H1 (cell line): Measurements from ENCODE around the gene HGD. TPM values are rescaled to one million over a fixed set of nuclear protein-coding genes. Genes with fewer than 3 reads are reported as not detected.

ENCODE experiments used
- CTCF ChIA-PET: fragments of 300-600 bp; sonication (Branson Sonifier 250); formaldehyde crosslinking; loops from one replicate; lab custom pipeline; 2021; ENCODE audit not compliant: partially characterized antibody; lab: Charles Lee
- POLR2A ChIA-PET: fragments of 300-600 bp; sonication (Branson Sonifier 250); formaldehyde crosslinking; loops from one replicate; lab custom pipeline; 2021; ENCODE audit warnings: inconsistent platforms; ENCODE audit not compliant: partially characterized antibody; lab: Charles Lee
- DNase-seq, 2 experiments: peaks; one replicate each; pipeline versions ENCODE4 v3.0.0 to v3.0.0-alpha.2; 2010 to 2022; ENCODE audit warnings: low spot score in 2 of 2, low read depth in 1 of 2, mixed read lengths in 1 of 2
- FAIRE-seq: peaks from 2 replicates; lab custom pipeline; 2011; peaks lifted over from hg19 to GRCh38; lab: Jason Lieb, UNC
- H2AFZ ChIP-seq: 2 replicates; pipeline ENCODE4 v1.8.1; 2012; ENCODE audit warnings: low read length, inconsistent platforms
- H2AK5ac ChIP-seq: 2 replicates; pipeline ENCODE4 v1.6.1; 2013; ENCODE audit warnings: low read depth, low read length
- H2BK120ac ChIP-seq: replicated peaks from 2 replicates; pipeline ENCODE3; 2013; ENCODE audit warnings: low read depth, low read length, inconsistent platforms
- H2BK12ac ChIP-seq: 2 replicates; pipeline ENCODE4 v1.6.1; 2013; ENCODE audit warnings: low read depth, low read length
- H2BK15ac ChIP-seq: 2 replicates; pipeline ENCODE4 v1.6.1; 2013; ENCODE audit warnings: low read length
- H2BK20ac ChIP-seq: 2 replicates; pipeline ENCODE4 v1.6.1; 2013; ENCODE audit warnings: low read length
- H2BK5ac ChIP-seq: 2 replicates; pipeline ENCODE4 v1.6.1; 2013; ENCODE audit warnings: low read depth, low read length
- H3K14ac ChIP-seq: 2 replicates; pipeline ENCODE4 v1.6.1; 2013; ENCODE audit warnings: inconsistent platforms; ENCODE audit not compliant: insufficient read length
- H3K18ac ChIP-seq: 2 replicates; pipeline ENCODE4 v1.6.1; 2013; ENCODE audit warnings: low read length; ENCODE audit errors: extremely low read depth
- H3K23ac ChIP-seq: 2 replicates; pipeline ENCODE4 v1.6.1; 2013; ENCODE audit warnings: inconsistent platforms; ENCODE audit not compliant: insufficient read length
- H3K23me2 ChIP-seq: 2 replicates; pipeline ENCODE4 v1.6.1; 2013; ENCODE audit warnings: low read depth, low read length
- H3K27ac ChIP-seq: 2 replicates; pipeline ENCODE4 v1.6.1; 2011; ENCODE audit warnings: low read depth, low read length, inconsistent platforms
- H3K27me3 ChIP-seq, 4 experiments: replicated peaks in 1 of 4; 1 replicate in 1 of 4; 2 replicates in 3 of 4; pipeline versions ENCODE4 v1.6.1 to v1.8.1; 2011 to 2013; ENCODE audit warnings: low read length in 3 of 4, mild to moderate bottlenecking in 3 of 4, inconsistent platforms in 2 of 4, mixed read lengths in 2 of 4, moderate library complexity in 1 of 4; ENCODE audit not compliant: control insufficient read depth in 3 of 4, insufficient read depth in 3 of 4; ENCODE audit errors: extremely low read depth in 1 of 4
- H3K36me3 ChIP-seq, 4 experiments: 2 replicates each; pipeline versions ENCODE4 v1.6.1 to v1.8.1; 2011 to 2013; ENCODE audit warnings: mild to moderate bottlenecking in 4 of 4, low read length in 3 of 4, moderate library complexity in 2 of 4, control low read depth in 1 of 4, inconsistent platforms in 1 of 4; ENCODE audit not compliant: insufficient read depth in 4 of 4, control insufficient read depth in 2 of 4
- H3K4ac ChIP-seq: replicated peaks from 2 replicates; pipeline ENCODE3; 2013; ENCODE audit warnings: low read length, low read depth, mixed read lengths, inconsistent platforms; ENCODE audit not compliant: insufficient read length
- H3K4me1 ChIP-seq, 4 experiments: replicated peaks in 1 of 4; 1 replicate in 1 of 4; 2 replicates in 3 of 4; pipeline versions ENCODE4 v1.6.1 to v1.8.1; 2011 to 2013; ENCODE audit warnings: low read length in 3 of 4, inconsistent platforms in 2 of 4, mixed read lengths in 1 of 4; ENCODE audit not compliant: insufficient read depth in 4 of 4, control insufficient read depth in 3 of 4
- H3K4me2 ChIP-seq, 2 experiments: 2 replicates each; pipeline versions ENCODE4 v1.6.1 to v1.8.1; 2011 to 2013; ENCODE audit warnings: low read depth in 2 of 2, low read length in 2 of 2, control low read depth in 1 of 2, inconsistent platforms in 1 of 2, mild to moderate bottlenecking in 1 of 2; ENCODE audit not compliant: insufficient read depth in 1 of 2
- H3K4me3 ChIP-seq, 4 experiments: fragments of 200-600, 300-600 bp in 1 of 4; sonication (generic), shearing (Covaris generic), sonication (Bioruptor Twin) in 1 of 4; 2 replicates each; pipeline versions ENCODE4 v1.5.1 to v1.8.1; 2011 to 2016; ENCODE audit warnings: low read length in 4 of 4, low read depth in 3 of 4, control low read depth in 2 of 4, inconsistent platforms in 2 of 4, mild to moderate bottlenecking in 2 of 4, mixed read lengths in 1 of 4, moderate library complexity in 1 of 4; ENCODE audit not compliant: insufficient read depth in 2 of 4; ENCODE audit errors: extremely low read depth in 1 of 4
- H3K56ac ChIP-seq: replicated peaks from 2 replicates; pipeline ENCODE3; 2013; ENCODE audit warnings: low read depth, mild to moderate bottlenecking, mixed read lengths, low read length, inconsistent platforms; ENCODE audit not compliant: insufficient read length
- H3K79me1 ChIP-seq: 2 replicates; pipeline ENCODE4 v1.6.1; 2013; ENCODE audit warnings: low read depth, low read length, control low read depth
- H3K79me2 ChIP-seq, 2 experiments: 2 replicates each; pipeline versions ENCODE4 v1.6.1 to v1.8.1; 2012 to 2013; ENCODE audit warnings: low read length in 2 of 2, mild to moderate bottlenecking in 2 of 2, inconsistent platforms in 1 of 2; ENCODE audit not compliant: insufficient read depth in 2 of 2, control insufficient read depth in 1 of 2
- H3K9ac ChIP-seq, 4 experiments: replicated peaks in 1 of 4; 1 replicate in 1 of 4; 2 replicates in 3 of 4; pipeline versions ENCODE4 v1.6.1 to v1.8.1; 2011 to 2013; ENCODE audit warnings: low read depth in 3 of 4, low read length in 3 of 4, control low read depth in 2 of 4, mild to moderate bottlenecking in 2 of 4, moderate library complexity in 2 of 4, inconsistent platforms in 1 of 4; ENCODE audit errors: extremely low read depth in 1 of 4
- H3K9me3 ChIP-seq, 2 experiments: 2 replicates each; pipeline versions ENCODE4 v1.6.1 to v1.8.1; 2012 to 2013; ENCODE audit warnings: mild to moderate bottlenecking in 2 of 2, moderate library complexity in 2 of 2, control low read depth in 1 of 2, inconsistent platforms in 1 of 2, low read depth in 1 of 2, low read length in 1 of 2, mixed read lengths in 1 of 2; ENCODE audit not compliant: insufficient read depth in 2 of 2
- H4K20me1 ChIP-seq, 2 experiments: replicated peaks in 1 of 2; 2 replicates each; pipeline versions ENCODE3 to v1.8.1; 2011 to 2013; ENCODE audit warnings: inconsistent platforms in 2 of 2, low read length in 2 of 2, mild to moderate bottlenecking in 1 of 2; ENCODE audit not compliant: insufficient read depth in 2 of 2, control insufficient read depth in 1 of 2
- H4K5ac ChIP-seq: 2 replicates; pipeline ENCODE4 v1.6.1; 2013; ENCODE audit warnings: low read length, low read depth, mixed read lengths, inconsistent platforms; ENCODE audit not compliant: insufficient read length
- H4K8ac ChIP-seq: 2 replicates; pipeline ENCODE4 v1.8.0; 2013; ENCODE audit warnings: mild to moderate bottlenecking, moderate library complexity, low read length, inconsistent platforms; ENCODE audit not compliant: insufficient read depth; ENCODE audit errors: extremely low read depth
- H4K91ac ChIP-seq: replicated peaks from 2 replicates; pipeline ENCODE3; 2013; ENCODE audit warnings: low read length, mixed read lengths, inconsistent platforms; ENCODE audit not compliant: insufficient read length
- BACH1 ChIP-seq: IDR thresholded peaks from 2 replicates; pipeline ENCODE4 v1.6.1; 2012; ENCODE audit warnings: low read length, improper control_type of control experiment
- CHD1 ChIP-seq: IDR thresholded peaks from 2 replicates; pipeline ENCODE4 v1.6.1; 2012; ENCODE audit warnings: low read depth, low read length, improper control_type of control experiment
- EGR1 ChIP-seq: IDR thresholded peaks from 2 replicates; pipeline ENCODE4 v1.6.1; 2011; ENCODE audit warnings: low read depth, low read length, borderline replicate concordance
- EZH2 ChIP-seq: fragments of 200-600 bp; sonication (generic); IDR thresholded peaks from 2 replicates; pipeline ENCODE4 v1.7.1; 2012; ENCODE audit warnings: low read depth, mild to moderate bottlenecking, moderate library complexity, low read length, inconsistent platforms; ENCODE audit not compliant: severe bottlenecking
- JUND ChIP-seq: IDR thresholded peaks from 2 replicates; pipeline ENCODE4 v1.6.1; 2011; ENCODE audit warnings: mild to moderate bottlenecking, improper control_type of control experiment, low read length
- KDM4A ChIP-seq: IDR thresholded peaks from one replicate; pipeline ENCODE4 v1.7.1; 2012; ENCODE audit warnings: low read depth, mild to moderate bottlenecking, moderate library complexity, low read length, inconsistent platforms; ENCODE audit not compliant: severe bottlenecking
- POLR2A ChIP-seq, 2 experiments: IDR thresholded peaks; 1 replicate in 1 of 2; 2 replicates in 1 of 2; pipeline ENCODE4 v1.6.1; 2011; ENCODE audit warnings: low read depth in 2 of 2, low read length in 2 of 2, mild to moderate bottlenecking in 2 of 2; ENCODE audit errors: control extremely low read depth in 1 of 2
- POU5F1 ChIP-seq: IDR thresholded peaks from 2 replicates; pipeline ENCODE4 v1.6.1; 2011; ENCODE audit warnings: low read depth, mild to moderate bottlenecking, low read length, moderate library complexity
- SIX5 ChIP-seq: IDR thresholded peaks from 2 replicates; pipeline ENCODE4 v1.6.1; 2011; ENCODE audit warnings: mild to moderate bottlenecking, low read depth, low read length
- SUZ12 ChIP-seq: fragments of 200-600 bp; sonication (generic); IDR thresholded peaks from 2 replicates; pipeline ENCODE4 v1.6.1; 2012; ENCODE audit warnings: mild to moderate bottlenecking, inconsistent platforms, low read length, moderate library complexity, mixed read lengths
- TBP ChIP-seq: IDR thresholded peaks from 2 replicates; pipeline ENCODE4 v1.6.1; 2011; ENCODE audit warnings: low read depth, low read length, improper control_type of control experiment
- YY1 ChIP-seq: IDR thresholded peaks from 2 replicates; pipeline ENCODE4 v1.6.1; 2011; ENCODE audit warnings: low read depth, mild to moderate bottlenecking, low read length
- WGBS, 2 experiments: shearing (Covaris generic) in 1 of 2; methylation state at CpG; one replicate each; pipeline versions ENCODE4 v1.1.6 to v1.1.7; 2013 to 2015; ENCODE audit warnings: low lambda C conversion rate in 2 of 2, mixed read lengths in 2 of 2, inconsistent platforms in 1 of 2, low coverage in 1 of 2, missing lambda C conversion rate in 1 of 2; ENCODE audit not compliant: insufficient replicate concordance in 2 of 2, insufficient coverage in 1 of 2, insufficient read length in 1 of 2; ENCODE audit errors: extremely low coverage in 1 of 2, missing lambda C conversion rate in 1 of 2; 5-methylcytosine and 5-hydroxymethylcytosine counted together
- polyA plus RNA-seq, 7 experiments: library from polyadenylated mRNA; depleted of rRNA in 3 of 7; stranded (reverse) in 5 of 7; unstranded in 2 of 7; fragments of >200 nt in 5 of 7; fragments of 200-250 nt in 2 of 7; gene quantifications; 1 replicate in 5 of 7; 2 replicates in 1 of 7; 4 replicates in 1 of 7; pipeline versions ENCODE4 v1.2.1 to v1.2.3, GENCODE V29; 2011 to 2013; ENCODE audit warnings: missing spikeins in 2 of 7, mixed read lengths in 2 of 7
- total RNA-seq: library from RNA; stranded (reverse); fragmentation: NEBNext Ultra II Directional; extraction: Animal tissue kit (Norgen Biotek cat#: 25700); gene quantifications from 2 replicates; pipeline ENCODE4 v1.2.1, GENCODE V29; 2021

The HGD gene
- total and polyA plus RNA-seq, 2 of the 8 experiments (the other 6 are each of a cell fraction or from before 2014, with no cell fraction given), result 0.11 TPM; not detected in 1

DNA sequence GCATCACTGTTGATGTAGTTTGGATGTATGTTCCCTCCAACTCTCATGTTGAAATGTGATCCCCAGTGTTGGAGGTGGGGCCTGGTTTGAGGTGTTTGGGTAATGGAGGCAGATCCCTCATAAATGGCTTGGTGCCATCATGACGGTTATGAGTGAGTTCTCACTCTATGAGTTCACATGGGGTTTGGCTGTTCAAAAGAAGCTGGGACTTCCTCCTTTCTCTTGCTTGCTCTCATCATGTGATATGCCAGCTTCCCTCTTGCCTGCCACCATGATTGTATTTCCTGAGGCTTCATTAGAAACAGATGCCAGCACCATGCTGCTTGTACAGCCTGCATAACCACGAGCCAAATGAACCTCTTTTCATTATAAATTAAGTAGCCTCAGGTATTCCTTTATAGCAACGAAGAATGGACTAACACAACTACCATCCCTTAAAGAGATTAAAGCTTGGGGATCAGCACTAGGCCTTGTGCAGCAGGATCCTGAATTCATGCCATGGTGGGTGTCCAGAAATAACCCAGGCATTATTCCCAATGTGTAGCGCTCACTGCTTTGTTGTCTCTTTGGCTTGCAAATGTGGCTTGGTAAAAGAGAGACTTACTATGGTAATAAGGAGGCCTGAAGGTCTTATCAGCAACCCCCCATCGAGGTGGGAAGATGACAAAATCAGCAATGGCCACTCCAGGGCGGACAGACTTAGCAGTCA, 44.0 kb downstream of the HGD start:
- Histone ChIP-seq H3K36me3 (no peaks in the 10 kb centered on the region; a peak in 1 of 8 replicates), H3K4me2 (no peak overlapping the region), H3K14ac (no peak overlapping the region), H3K4me1 (no peaks in the 10 kb centered on the region), H2AK5ac (no peak overlapping the region), H2BK5ac (no peak overlapping the region), H3K79me1 (no peaks in the 10 kb centered on the region), H3K56ac (no peak overlapping the region), H4K20me1 (no peaks in the 10 kb centered on the region), H3K79me2 (no peaks in the 10 kb centered on the region), H2AFZ (peak overlapping the region; percentile 75), H3K9ac (no peak overlapping the region), H4K8ac (no peak overlapping the region), H4K91ac (no peak overlapping the region), H3K23ac (no peak overlapping the region), H3K23me2 (no peaks in the 10 kb centered on the region), H2BK20ac (no peak overlapping the region), H3K4ac (no peak overlapping the region), H3K27ac (no peak overlapping the region), H2BK15ac (no peak overlapping the region), H2BK120ac (no peak overlapping the region), H3K18ac (no peak overlapping the region), H3K27me3 (no peaks in the 10 kb centered on the region), H4K5ac (no peak overlapping the region), H3K9me3 (peaks cover 0 to 3% of the 10 kb centered on the region in 2 experiments; a peak in 1 of 4 replicates), H2BK12ac (no peak overlapping the region), H3K4me3 (no peak overlapping the region)
- ChIA-PET CTCF (no interaction called here), POLR2A (no interaction called here)
- TF ChIP-seq EGR1 (no peak), SIX5 (no peak), JUND (no peak), POLR2A (IDR thresholded peaks at IDR 0.05; ENCODE audit: control extremely low read depth in 1 of 2, low read depth in 2 of 2, low read length in 2 of 2) (no peak), YY1 (no peak), BACH1 (no peak), CHD1 (no peak), SUZ12 (no peak), POU5F1 (no peak), EZH2 (no peak), KDM4A (no peak), TBP (no peak)
- no peak for FAIRE-seq
- no peak for DNase-seq
- WGBS, 2 experiments, result 90% methylated on average over 6 of the region's 6 CpGs; no CpG with 5 or more reads in 1 of the 2 experiments
